HepG2 (cell line): ENCODE measurements around the gene UQCRC1. TPM values are rescaled to one million over a fixed set of nuclear protein-coding genes. Genes with fewer than 3 reads are reported as not detected.

Experiments
- CREM ChIP-seq, 2 experiments: sonication (generic) in 1 of 2; formaldehyde crosslinking in 1 of 2; IDR thresholded peaks; 2 replicates each; pipeline versions ENCODE4 v1.4.0 to v1.6.1; 2016 to 2020; ENCODE audit warnings: antibody characterized with exemption in 1 of 2, mild to moderate bottlenecking in 1 of 2, missing genetic modification reagents in 1 of 2
- HCFC1 ChIP-seq: fragments of 150-350 bp; IDR thresholded peaks from 2 replicates; pipeline ENCODE4 v1.6.1; 2014; ENCODE audit warnings: low read depth, low read length
- HDAC2 ChIP-seq: sonication (generic); formaldehyde crosslinking; IDR thresholded peaks from 2 replicates; pipeline ENCODE4 v1.4.0; 2020; ENCODE audit warnings: missing genetic modification reagents
- HOXA9 ChIP-seq: sonication (generic); formaldehyde crosslinking; IDR thresholded peaks from 2 replicates; pipeline ENCODE4 v1.8.1; 2022; ENCODE audit warnings: missing genetic modification reagents, mild to moderate bottlenecking, moderate library complexity, borderline replicate concordance
- KDM5B ChIP-seq: sonication (generic); formaldehyde crosslinking; IDR thresholded peaks from 2 replicates; pipeline ENCODE4 v1.4.0; 2020; ENCODE audit warnings: missing genetic modification reagents, mild to moderate bottlenecking, borderline replicate concordance
- MTA3 ChIP-seq: sonication (generic); formaldehyde crosslinking; IDR thresholded peaks from 2 replicates; pipeline ENCODE4 v1.4.0; 2020; ENCODE audit warnings: missing genetic modification reagents
- NFE2L1 ChIP-seq: sonication (generic); formaldehyde crosslinking; IDR thresholded peaks from 2 replicates; pipeline ENCODE4 v1.4.0; 2020; ENCODE audit warnings: missing genetic modification reagents, mild to moderate bottlenecking, borderline replicate concordance
- NFE2L2 ChIP-seq: fragments of 150-350 bp; IDR thresholded peaks from 2 replicates; pipeline ENCODE4 v1.6.1; 2014; ENCODE audit warnings: low read length
- PITX1 ChIP-seq: sonication (generic); formaldehyde crosslinking; IDR thresholded peaks from 2 replicates; pipeline ENCODE4 v1.5.1; 2020; ENCODE audit warnings: mild to moderate bottlenecking, missing genetic modification reagents
- PRDM4 ChIP-seq: sonication (generic); formaldehyde crosslinking; IDR thresholded peaks from 2 replicates; pipeline ENCODE4 v1.9.0; 2021; ENCODE audit warnings: missing genetic modification reagents, borderline replicate concordance
- RARG ChIP-seq: sonication (generic); formaldehyde crosslinking; IDR thresholded peaks from 2 replicates; pipeline ENCODE4 v1.4.0; 2020; ENCODE audit warnings: low read depth, mild to moderate bottlenecking, missing genetic modification reagents
- RFX1 ChIP-seq: fragments of 450-650 bp; IDR thresholded peaks from 2 replicates; pipeline ENCODE4 v1.6.1; 2017
- SALL1 ChIP-seq: sonication (generic); formaldehyde crosslinking; IDR thresholded peaks from 2 replicates; pipeline ENCODE4 v1.8.0; 2022; ENCODE audit warnings: mild to moderate bottlenecking, missing genetic modification reagents
- SIX4 ChIP-seq: sonication (generic); formaldehyde crosslinking; IDR thresholded peaks from 2 replicates; pipeline ENCODE4 v1.4.0; 2020; ENCODE audit warnings: missing genetic modification reagents
- STAT5B ChIP-seq: sonication (generic); formaldehyde crosslinking; IDR thresholded peaks from 2 replicates; pipeline ENCODE4 v1.4.0; 2020; ENCODE audit warnings: missing genetic modification reagents
- ZBTB33 ChIP-seq: sonication (generic); formaldehyde crosslinking; IDR thresholded peaks from 2 replicates; pipeline ENCODE4 v1.4.0; 2020; ENCODE audit warnings: missing genetic modification reagents
- ZFP82 ChIP-seq: sonication (generic); formaldehyde crosslinking; IDR thresholded peaks from 2 replicates; pipeline ENCODE4 v1.5.1; 2020; ENCODE audit warnings: mild to moderate bottlenecking, missing genetic modification reagents, borderline replicate concordance
- ZNF17 ChIP-seq: sonication (generic); formaldehyde crosslinking; IDR thresholded peaks from 2 replicates; pipeline ENCODE4 v1.5.0; 2020; ENCODE audit warnings: mild to moderate bottlenecking, missing genetic modification reagents
- ZNF432 ChIP-seq: sonication (generic); formaldehyde crosslinking; IDR thresholded peaks from 2 replicates; pipeline ENCODE4 v1.5.0; 2020; ENCODE audit warnings: missing genetic modification reagents, mild to moderate bottlenecking, borderline replicate concordance
- ZNF660 ChIP-seq: sonication (generic); formaldehyde crosslinking; IDR thresholded peaks from 2 replicates; pipeline ENCODE4 v1.5.1; 2020; ENCODE audit warnings: mild to moderate bottlenecking, low read depth, missing genetic modification reagents, borderline replicate concordance
- ZNF703 ChIP-seq: sonication (generic); formaldehyde crosslinking; IDR thresholded peaks from 2 replicates; pipeline ENCODE4 v1.5.1; 2020; ENCODE audit warnings: missing genetic modification reagents, mild to moderate bottlenecking, moderate library complexity, borderline replicate concordance
- ZNF891 ChIP-seq: sonication (generic); formaldehyde crosslinking; IDR thresholded peaks from 2 replicates; pipeline ENCODE4 v1.5.0; 2020; ENCODE audit warnings: mild to moderate bottlenecking, missing genetic modification reagents
- polyA plus RNA-seq, 8 experiments: library from polyadenylated mRNA; depleted of rRNA in 3 of 8; stranded (reverse) in 7 of 8; unstranded in 1 of 8; fragments of >200 nt; fragmentation: Illumina TruSeq in 4 of 8; extraction: Trizol in 4 of 8; gene quantifications; 2 replicates each; pipeline versions ENCODE4 v1.2.1 to v1.2.3, GENCODE V29; 2011 to 2016; ENCODE audit warnings: low read depth in 4 of 8, missing spikeins in 1 of 8, mixed read lengths in 1 of 8; ENCODE audit not compliant: insufficient read depth in 1 of 8
- total RNA-seq, 5 experiments: library from RNA; depleted of rRNA; stranded (reverse); fragments of >200 nt; fragmentation: Illumina TruSeq; extraction: Trizol; gene quantifications; 2 replicates each; pipeline ENCODE4 v1.2.3, GENCODE V29; 2016; ENCODE audit warnings: low read depth in 1 of 5
- TF ChIP-seq, protein P1 (sequence below): sonication (generic); formaldehyde crosslinking; IDR thresholded peaks from 2 replicates; pipeline ENCODE4 v1.9.0; 2021; ENCODE audit warnings: missing genetic modification reagents, borderline replicate concordance

The UQCRC1 gene
- total and polyA plus RNA-seq, 2 of the 13 experiments (the other 11 are each of a cell fraction or from before 2014, with no cell fraction given), result 316 to 680 TPM

DNA sequence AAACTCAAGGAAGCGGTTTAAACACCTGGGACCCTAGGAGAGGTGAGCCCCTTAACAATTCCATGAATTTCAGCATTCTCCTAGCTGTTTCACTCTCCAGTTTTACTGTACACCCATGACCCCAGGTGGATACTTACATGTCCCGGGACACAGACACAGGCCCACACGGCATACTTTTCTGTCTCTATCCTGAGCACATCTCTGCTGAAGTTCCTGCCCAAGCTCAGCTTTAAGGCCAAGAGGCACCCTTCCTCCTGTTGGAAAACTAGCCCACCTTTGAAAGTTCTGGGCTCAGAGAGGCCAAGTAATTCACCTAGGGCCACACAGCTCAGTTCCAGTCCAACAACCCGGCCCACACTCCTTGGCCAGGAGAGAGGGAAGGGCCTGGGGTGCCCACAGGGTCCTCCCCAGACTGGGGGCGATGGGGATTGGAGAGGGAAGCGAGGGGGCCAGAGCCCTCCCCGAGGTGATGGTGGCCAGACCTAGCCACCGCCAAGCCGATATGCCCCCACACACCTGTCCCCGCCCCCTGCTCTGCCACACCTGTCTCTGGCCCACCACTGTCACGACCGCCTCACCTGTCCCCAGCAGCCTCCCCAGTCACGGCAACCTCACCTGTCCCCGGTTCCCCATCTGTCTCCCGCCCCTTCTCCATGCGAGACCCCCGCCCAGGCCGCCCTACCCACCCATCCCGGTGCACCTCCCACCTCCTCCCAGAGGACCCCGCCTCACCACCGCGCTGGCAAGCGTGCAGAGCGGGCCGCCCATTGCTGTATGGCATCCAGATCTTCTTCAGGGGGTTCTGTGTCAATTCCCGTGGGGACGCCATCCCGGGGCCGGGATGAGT is 53.3 kb downstream of the UQCRC1 start (continued):
- TF ChIP-seq STAT5B, result no peak
- TF ChIP-seq RFX1, result no peak
- no peak for TF ChIP-seq HCFC1
- TF ChIP-seq NFE2L2, result no peak
- TF ChIP-seq RARG (CRISPR knock-in tag), result no peak
- TF ChIP-seq CREM (IDR thresholded peaks at IDR 0.05), result no peak
- TF ChIP-seq CREM (CRISPR knock-in tag; IDR thresholded peaks at IDR 0.05), result no peak
- no peak for TF ChIP-seq ZBTB33 (CRISPR knock-in tag)
- no peak for TF ChIP-seq PRDM4 (CRISPR knock-in tag)
- peak; percentile 20; the same call in 1 of the 2 replicates for TF ChIP-seq ZFP82 (CRISPR knock-in tag)
- no peak for TF ChIP-seq MTA3 (CRISPR knock-in tag)
- no peak for TF ChIP-seq SIX4 (CRISPR knock-in tag)
- peak; percentile 36; the same call in 1 of the 2 replicates for TF ChIP-seq KDM5B
- TF ChIP-seq, protein P1, sequence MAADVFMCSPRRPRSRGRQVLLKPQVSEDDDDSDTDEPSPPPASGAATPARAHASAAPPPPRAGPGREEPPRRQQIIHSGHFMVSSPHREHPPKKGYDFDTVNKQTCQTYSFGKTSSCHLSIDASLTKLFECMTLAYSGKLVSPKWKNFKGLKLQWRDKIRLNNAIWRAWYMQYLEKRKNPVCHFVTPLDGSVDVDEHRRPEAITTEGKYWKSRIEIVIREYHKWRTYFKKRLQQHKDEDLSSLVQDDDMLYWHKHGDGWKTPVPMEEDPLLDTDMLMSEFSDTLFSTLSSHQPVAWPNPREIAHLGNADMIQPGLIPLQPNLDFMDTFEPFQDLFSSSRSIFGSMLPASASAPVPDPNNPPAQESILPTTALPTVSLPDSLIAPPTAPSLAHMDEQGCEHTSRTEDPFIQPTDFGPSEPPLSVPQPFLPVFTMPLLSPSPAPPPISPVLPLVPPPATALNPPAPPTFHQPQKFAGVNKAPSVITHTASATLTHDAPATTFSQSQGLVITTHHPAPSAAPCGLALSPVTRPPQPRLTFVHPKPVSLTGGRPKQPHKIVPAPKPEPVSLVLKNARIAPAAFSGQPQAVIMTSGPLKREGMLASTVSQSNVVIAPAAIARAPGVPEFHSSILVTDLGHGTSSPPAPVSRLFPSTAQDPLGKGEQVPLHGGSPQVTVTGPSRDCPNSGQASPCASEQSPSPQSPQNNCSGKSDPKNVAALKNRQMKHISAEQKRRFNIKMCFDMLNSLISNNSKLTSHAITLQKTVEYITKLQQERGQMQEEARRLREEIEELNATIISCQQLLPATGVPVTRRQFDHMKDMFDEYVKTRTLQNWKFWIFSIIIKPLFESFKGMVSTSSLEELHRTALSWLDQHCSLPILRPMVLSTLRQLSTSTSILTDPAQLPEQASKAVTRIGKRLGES, result no peak
- no peak for TF ChIP-seq NFE2L1 (CRISPR knock-in tag)
- TF ChIP-seq ZNF432 (CRISPR knock-in tag), result no peak
- TF ChIP-seq ZNF660 (CRISPR knock-in tag), result no peak
- TF ChIP-seq ZNF891 (CRISPR knock-in tag), result peak; percentile 34; the same call in 1 of the 2 replicates
- 0 out of 2 replicates have a peak, but pooled peaks have one; percentile 19 for TF ChIP-seq PITX1 (CRISPR knock-in tag)
- no peak; the same call in 1 of the 2 replicates for TF ChIP-seq HDAC2 (CRISPR knock-in tag)
- TF ChIP-seq SALL1, result no peak
- no peak for TF ChIP-seq ZNF17 (CRISPR knock-in tag)
- no peak for TF ChIP-seq HOXA9
- TF ChIP-seq ZNF703 (CRISPR knock-in tag), result no peak
